NCI-H2081 treated with DMSO at 0.1 percent for 48 hours (cell line): Measurements from ENCODE around the gene JPH2.

ENCODE experiments used
- DNase-seq: peaks from one replicate; lab custom pipeline; 2025; lab: John Stamatoyannopoulos, UW

JPH2 gene

DNA sequence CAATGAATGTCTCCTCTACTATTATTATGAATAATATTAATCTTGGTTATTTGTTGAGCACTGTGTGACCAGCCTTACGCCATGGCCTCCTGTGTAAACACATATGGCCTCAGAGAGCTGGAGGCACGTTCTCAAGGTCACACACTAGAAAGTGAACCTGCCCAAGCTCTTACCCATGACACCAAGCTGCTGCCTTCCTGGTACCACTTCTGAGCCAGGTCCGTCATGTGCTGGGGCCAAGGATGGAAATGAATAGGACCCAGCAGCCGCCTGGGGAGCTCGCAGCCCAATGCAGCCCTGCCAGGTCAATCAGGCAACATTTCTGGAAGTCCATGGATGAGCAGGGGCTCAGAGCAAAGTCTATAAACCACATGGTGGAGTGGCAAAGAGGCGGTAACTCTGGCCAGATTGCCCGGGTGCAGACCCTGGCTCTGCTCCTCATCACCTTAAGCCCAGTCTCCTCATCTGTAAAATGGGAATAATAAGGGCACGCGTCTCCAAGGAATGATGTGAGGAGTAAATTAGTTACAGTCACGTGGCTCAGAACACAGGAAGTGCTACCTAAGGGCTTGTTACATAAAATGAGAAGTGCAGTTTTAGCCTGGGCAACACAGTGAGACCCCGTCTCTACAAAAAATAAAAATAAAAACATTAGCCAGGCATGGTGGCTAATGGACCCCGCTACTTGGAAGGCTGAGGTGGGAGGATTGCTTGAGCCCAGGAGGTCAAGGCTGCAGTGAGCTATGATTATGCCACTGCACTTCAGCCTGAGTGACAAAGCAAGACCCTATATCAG, 61.5 kb downstream of the JPH2 start:
- DNase-seq = no peak

DNA sequence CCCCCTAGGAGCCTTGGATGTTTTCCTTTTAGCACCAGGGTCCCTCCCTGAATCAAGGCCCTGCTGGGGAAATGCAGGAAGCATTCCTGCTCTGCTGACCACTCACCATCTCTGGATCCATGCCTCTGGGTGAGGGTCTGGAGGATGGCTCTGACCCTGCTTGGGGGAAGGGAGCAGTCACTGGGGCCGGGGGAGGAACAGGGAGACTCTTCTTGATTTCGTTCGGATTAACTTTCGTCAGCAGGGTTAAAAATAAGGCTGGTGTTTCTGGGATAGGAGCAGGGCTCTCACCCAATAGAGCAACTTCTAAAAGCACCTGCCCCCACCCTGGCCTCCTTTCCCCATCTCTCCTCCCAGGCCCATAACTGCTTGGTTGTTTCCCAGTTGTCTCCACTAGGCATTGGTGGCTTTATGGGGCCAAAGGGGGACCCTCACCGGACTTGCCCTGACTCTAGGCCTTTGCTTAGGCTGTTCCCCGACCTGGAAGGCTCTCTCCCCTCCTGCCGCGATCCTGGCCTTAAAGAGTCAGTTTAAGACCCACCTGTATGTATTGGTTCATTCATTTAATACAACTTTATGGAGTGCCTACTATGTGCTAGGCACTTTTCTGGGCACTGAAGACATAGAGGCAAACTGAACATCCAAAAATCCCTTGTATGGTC, 63.0 kb downstream of the JPH2 start:
- no peak for DNase-seq

DNA sequence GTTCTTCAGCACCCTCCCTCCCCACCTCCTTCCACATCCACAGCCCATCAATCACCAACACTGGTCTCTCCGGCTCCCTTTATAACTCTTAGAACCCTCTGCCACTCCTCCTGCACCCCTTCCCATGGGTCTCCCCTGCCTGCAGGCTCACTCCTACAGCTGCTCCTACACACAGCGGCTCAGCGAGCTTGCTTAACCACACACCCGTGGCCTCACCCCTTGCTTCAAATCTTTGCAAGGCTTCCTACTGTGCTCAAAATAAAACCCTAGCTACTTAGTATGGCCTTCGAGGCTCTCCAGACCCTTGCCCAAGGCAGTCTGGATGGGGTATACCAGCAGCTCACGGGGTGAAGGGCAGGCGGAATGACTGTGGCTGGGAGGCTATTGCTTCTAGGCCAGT, 63.7 kb downstream of the JPH2 start:
- DNase-seq = no peak

DNA sequence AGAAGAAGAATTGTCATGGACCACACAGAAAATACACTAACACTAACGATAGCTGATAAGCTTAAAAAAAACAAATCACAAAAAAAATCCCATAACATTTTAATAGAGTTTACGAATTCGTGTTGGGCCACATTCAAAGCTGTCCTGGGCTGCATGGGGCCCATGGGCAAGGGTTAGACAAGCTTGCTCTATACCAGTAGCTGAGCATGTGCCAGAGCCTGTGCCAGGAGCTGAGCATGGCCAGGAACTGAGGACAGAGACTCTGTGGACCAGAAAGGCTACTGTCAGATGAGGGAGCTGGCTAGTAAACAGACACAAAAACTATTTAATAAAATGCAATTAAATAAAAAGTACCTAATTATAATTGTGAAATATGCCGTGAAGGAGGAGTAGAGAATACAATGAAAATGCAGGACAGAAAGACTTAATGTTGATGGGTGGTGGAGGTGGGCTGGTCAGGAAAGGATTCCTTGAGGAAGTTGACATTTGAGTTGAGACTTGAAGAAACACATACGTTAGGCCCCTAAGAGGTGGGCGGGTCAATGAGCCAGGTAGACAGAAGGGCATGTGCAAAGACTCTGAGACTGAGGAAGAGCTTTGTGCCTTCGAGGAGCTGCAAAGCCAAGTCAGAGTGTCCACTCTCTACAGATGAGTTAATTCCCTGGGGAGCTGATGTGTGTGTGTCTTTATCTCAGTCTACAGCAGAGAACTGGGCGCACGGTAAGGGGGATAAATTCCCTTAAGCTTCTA, 66.1 kb downstream of the JPH2 start:
- DNase-seq = no peak

DNA sequence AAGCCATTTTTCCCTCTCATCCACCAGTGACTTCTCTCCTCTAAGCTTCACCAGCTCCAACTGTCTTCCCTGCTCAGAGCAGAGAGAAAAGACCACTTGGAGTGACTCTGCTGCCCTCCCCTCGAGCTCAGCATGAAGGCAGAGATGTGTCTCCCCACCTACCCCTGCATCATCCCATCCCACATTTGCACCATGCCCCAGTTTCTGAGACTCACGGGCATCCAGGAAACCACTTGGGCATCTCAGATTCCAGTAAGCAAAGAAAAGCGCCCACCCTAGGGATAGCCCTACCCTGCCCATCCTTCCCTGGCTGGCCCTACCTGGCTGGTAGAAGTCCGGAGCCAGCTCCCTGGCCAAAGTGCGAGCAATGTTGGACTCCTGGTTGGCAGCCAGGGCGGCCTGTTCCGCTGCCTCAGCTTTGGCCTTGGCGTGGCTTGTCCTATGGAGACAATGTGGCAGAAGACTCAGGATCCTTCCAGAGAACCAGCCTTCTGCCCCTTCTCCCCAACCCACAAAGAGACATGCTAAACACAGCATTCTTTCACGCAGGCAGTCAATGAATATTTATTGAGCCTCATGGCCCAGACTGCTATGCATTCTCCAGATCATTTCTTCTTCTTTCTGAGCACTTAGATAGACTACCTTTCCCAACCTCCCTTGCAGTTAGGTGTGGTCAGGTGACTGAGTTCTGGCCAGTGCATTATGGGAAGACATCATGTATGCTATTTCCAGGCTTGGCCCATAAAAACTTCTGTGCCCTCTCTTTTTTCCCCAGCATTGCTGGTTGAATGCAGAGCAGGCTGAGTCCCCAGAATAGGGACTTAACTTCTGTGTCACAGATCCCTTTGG, 68.6 kb downstream of the JPH2 start:
- DNase-seq = no peak

DNA sequence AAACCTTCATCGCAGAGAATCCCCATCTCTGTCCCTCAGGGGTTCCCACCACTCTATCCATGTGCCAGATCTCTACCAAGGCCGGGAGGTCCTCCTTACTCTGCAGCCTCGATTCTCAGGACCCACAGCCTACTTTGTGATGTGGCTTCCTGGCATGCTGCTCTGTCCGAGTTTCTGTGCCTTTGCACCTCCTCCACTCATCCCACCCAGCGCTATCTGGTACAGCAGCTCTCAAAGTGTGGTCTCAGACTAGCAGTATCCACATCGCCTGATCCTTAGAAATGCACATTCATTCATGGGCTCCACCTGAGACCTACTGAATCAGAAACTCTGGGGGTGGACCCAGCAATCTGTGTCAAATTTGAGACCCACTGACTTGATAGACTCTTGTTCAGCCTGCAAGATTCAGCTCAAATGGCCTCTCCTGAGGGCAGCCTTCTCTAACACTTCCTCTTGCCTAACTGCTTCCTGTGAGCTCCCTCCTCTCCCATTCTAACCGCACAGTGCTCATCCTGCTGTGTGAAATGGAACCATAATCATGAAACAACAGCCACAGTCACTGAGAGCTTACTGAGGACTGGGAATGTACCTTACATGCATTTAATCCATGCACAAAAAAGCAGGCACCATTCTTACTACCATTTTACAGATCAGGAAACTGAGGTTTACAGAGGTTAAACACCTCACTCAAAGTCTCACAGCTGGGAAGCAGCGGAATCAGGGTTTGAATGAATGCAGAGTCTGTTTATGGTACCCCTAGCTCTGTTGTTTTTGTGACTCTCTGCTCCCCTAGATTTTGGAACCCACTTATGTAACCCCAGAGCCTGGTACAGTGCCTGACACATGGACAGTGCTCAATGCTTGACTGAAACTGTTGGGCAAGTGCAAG, 69.4 kb downstream of the JPH2 start:
- DNase-seq = no peak

DNA sequence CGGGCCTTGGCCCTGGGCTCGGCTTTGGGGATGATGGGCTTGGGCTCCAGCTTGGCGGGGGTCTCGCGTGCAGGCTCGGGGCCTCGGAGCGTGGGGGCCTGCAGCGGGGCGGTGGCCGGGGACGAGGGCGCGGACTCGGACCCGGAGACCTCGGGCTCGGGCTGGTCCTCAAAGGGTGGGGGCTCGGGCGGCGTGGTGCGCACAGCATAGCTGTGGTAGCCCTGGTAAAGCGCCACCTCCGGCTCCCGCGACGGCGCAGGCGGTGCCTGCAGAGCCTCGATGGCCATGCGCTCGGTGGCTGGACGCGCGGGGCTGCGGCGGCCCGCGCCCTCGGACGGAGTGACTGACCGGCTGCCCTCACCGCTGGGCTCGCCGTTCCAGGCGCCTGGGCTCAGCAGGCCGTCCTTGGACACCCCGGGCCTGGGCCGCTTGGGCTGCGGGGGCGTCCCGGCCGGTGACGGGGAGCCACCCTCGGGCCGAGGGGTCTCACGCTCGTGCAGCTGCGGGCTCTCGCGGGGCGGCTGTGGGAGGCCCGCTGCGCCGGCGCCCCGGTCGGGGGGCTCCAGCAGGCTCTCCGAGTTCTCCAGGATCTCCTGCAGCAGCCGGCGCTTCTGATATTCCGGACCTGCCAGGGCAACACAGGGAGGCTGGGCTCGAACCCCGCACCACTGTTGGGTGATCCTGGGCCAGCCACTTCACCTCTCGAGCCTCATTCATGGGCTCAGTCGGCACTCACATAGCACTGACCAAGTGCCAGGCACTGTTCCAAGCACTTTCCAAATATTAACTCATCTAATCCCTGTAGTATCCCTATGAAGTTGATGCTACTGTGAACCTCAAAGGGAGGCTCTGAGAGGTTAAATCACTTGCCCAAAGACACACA, 71.0 kb downstream of the JPH2 start:
- no peak for DNase-seq

DNA sequence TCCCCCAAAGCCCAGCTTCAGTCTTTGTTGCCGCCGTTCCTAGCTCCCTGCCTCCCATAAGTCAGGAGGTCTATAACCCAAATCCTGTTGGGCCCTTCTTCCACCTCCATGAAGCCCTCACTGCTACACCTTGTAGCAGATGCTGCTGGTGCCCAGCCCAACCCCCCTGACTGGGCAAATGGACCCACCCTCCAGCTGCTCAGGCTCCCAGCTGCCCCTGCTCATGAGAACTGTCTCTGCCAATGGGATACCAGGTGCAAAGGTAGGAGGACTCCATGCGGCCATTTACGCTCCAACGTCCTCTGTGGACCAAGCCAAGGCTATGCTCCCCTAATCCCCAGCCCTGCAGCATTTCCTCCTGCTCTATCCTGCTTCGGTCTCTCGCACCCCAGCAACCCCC, 71.8 kb downstream of the JPH2 start:
- no peak for DNase-seq

DNA sequence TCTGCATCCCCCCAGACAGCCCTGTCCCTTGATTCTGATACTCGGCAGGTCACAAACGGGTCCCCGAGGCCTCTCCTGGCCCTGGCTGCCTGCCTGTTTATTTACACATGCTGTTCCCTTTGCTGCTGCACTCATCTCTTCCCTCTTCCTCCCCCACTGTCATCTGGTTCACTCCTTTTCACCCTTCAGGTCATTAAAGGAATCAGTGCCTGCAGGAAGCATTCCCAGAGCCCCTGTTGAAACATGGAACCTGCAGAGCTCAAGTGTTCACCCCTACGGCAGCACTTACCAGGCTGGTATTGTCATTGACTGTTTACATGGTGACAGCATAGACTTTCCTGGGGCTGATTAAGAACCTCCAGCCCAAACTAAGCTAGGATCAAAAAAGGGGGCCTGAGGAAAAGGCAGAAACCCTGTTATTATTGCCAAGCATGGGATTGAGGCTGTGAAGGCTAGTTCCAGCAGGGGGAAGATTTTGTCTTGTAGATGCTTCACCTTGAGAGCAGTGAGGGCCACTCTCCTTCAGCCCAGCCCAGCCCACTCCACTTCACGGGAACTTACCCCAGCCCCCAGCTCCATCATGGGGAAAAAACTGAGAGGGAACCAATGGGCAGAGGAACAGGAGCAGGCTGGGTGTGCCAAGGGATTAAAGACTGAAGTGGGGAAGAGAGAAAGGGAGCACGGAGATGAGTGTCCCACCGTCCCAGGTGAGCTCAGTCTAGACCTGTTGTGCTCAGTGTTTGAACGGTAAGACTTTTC, 73.2 kb downstream of the JPH2 start:
- DNase-seq = no peak

DNA sequence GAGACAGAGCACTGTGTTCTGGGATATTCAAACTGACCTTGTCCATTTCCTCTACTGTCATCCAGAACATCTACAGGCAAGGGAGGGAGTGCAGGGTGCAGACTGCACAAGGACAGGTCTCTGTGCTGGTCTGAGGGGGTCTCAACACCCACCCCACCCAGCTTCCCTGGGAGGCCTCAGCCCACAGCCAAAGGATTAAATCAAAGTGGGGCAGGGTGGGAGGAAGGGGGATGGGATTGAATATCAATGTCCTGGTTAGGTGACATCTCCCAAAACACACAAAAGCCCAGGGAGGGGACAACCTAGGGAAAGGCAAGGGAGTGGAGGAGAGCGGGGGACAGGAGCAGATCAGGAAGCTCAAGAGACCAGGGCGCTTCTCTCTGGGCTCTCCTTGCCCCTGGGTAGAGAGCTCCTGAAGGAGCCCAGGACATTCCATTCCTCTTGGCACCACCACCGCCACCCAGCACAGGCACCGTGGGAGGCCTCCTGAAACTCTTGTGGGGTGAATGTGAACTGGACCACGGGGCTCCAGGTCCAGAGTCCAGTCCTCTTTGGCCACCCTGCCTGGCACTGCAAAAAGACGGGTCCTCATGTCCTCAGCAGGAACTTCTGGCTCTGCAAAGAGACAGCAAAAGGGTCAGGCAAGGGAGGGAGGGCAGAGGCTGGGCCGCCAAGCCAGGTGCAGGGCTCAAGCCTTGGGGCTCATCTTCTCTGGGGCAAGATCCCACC, 73.9 kb downstream of the JPH2 start:
- no peak for DNase-seq

DNA sequence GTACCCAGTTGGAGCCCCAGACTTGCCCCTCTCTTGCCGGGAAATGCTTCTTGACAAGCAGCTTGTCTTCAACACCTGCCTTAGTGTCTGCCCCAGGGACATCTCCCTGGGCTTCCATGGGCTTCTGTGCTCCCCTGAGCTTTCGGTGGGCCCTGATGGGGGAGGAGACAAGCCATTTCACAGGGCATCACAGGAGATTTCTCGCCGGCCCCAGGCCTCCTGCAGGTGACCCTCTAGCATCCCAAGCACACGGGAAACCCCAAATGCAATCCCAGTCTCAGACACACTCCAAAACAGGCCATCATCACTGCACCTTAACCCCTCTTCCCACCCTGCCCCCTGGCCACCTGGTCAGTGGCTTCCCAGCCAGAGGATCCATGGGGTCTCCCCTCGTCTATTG, 74.5 kb downstream of the JPH2 start:
- no peak for DNase-seq

DNA sequence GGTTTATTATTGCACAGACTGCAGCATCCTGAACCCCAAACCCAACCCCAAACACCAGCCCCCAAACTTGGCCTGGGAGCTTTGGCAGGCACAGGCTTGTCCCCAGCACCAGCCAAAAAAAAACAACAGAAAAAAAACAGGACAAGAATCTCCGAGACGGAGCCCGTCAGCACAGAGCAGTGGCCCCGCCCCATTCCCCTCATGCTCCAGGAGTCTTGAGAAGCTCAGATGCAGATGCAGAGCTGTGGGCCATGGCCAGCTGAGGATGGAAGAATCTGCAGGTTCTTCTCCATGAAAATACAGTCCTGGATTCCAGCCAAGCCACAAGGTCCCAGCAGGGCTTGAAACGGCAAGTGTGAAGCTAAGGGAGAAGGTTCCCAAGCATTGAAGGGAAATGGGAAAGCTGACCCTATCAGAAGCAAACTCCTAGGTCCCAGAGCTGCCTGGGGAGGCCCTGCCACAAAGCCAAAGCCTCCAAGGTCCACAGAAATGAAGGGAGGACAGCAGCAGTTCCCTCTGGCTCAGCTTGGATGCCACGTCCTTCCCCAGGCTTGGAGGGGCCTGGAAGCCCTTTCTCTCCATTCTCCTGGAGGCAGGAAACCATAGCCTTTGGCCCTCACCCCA, 75.2 kb downstream of the JPH2 start:
- DNase-seq = no peak

DNA sequence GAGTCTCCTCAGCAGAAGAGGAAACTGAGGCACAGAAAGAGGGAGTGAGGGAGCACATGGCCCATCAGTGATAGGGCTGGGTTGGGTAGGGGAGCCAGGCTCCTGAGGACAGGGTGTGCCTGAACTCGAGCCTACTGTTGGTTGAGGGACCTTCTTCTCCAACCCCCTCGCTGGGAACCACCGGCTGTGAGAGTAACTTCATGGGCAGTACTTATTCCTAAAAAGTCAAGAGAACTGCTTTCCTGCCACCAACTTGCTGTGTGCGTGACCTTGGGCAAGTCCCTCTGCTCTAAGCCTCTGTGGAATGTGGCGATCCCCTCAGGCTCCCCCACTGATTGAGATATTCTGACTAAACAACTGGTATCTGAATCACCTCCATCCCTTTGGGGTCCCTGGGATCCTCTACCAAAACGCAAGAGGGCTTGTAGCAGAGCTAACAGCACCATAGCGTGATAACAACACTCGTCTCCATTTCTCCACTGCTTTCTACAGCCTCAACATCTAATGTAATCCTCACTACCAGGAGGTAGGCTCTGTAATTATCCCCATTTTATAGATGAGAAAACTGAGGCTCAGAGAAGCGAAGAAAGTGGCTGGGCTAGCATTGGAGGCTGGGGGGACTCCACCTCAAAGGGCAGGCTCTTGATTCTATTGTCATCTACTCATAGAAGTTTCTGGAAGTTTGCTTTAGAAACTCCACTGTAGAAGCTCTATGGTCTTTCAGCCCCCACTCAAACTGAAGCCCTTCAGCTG, 76.0 kb downstream of the JPH2 start:
- DNase-seq = no peak

DNA sequence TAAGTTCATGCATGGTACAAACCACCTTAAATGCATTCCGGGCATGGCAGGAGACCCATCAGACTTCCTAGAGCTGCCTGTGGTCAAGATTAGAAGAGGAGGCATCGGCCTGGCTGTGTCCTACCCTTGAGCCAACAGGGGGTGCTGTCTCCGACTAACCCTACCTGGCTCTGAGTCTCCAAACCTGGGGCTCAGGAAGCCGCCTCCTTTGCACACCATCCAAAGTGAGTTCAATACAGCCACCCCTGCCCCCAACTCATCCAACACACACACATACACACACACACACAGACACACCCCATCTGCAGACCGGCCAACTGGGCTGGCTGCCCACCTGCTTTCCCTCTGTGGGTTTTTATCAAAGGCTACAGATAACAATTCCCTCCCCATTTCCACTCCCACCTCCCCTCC, 77.0 kb downstream of the JPH2 start:
- no peak for DNase-seq

DNA sequence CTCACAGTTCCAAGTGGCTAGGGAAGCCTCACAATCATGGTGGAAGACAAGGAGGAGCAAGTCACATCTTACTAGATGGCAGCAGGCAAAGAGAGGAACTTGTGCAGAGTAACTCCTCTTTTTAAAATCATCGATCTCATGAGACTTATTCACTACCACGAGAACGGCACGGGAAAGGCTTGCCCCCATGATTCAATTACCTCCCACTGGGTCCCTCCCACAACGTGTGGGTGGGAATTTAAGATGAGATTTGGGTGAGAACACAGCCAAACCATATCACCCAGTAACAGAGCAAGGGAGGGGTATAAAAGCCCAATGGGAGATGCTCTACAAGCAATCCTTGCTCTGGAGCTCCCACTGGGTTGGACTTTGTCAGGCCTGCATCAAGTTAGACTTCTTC, 80.4 kb downstream of the JPH2 start:
- DNase-seq = no peak

DNA sequence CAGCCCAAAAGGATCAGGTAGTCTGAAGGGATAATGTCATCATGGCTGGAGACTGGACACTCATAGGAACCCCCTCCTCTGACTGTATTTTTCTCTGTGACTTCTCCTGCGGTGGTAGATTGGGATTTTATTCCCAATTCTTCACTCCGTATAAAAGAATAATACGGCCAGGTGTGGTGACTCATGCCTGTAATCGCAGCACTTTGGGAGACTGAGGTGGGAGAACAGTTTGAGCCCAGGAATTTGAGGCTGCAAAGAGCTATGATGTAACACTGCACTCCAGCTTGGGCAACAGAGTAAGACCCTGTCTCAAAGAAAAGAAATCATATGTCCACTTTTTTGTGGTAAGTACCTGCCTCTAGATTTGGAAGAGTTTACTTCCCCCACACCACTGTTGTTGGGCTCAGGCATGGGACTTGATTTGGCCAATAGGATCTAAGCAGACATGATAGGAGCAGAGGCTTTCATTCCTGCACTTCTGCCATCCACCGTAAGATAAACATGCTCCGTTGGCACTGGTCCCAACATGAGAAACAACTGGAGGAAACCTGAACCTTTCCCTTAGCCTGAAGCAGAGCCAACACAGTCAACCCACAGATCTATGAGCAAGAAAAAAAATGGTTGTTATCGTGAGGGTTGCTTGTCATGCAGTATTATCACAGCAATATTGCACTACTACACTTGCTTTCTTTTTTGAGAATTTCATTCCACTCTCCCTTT, 82.0 kb downstream of the JPH2 start:
- DNase-seq = no peak

DNA sequence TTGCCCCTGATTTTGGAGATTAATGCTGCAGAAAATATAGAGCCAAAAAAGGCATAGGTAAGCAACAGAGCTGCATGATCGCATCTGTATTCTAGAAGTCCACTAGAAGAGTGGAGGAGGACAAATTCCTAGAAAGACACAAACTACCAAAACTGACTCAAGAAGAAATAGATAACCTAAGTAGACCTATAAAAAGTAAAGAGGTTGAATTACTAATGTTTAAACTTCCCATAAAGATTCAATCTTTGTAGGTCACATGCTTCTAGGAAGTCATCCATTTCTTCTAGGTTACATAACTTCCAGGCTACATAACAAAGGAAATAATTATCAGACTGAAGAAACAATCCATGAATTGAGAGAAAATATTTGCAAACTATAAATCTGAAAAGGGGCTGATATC, 84.4 kb downstream of the JPH2 start:
- no peak for DNase-seq
